Caco-2 (cell line): ENCODE measurements around the gene HCN3. TPM values are rescaled to one million over a fixed set of nuclear protein-coding genes. Genes with fewer than 3 reads are reported as not detected.

ENCODE experiments used
- BruUV-seq: library from RNA; stranded (reverse); fragments of 400-500 nt; replicated peaks from 2 replicates; lab custom pipeline; 2021; lab: Mats Ljungman, UMichigan
- CTCF ChIA-PET: fragments of 300-600 bp; sonication (Branson Sonifier 250); formaldehyde crosslinking; loops from one replicate; lab custom pipeline; 2022; ENCODE audit warnings: antibody characterized with exemption; lab: Charles Lee
- POLR2A ChIA-PET: fragments of 300-600 bp; sonication (Branson Sonifier 250); formaldehyde crosslinking; loops from one replicate; lab custom pipeline; 2022; ENCODE audit warnings: antibody characterized with exemption; lab: Charles Lee
- DNase-seq, 2 experiments: peaks; one replicate each; pipeline versions ENCODE4 v3.0.0 to v3.0.0-alpha.2; 2020 to 2022
- H3K27me3 ChIP-seq: replicated peaks from 2 replicates; pipeline ENCODE4 v1.6.0; 2011; ENCODE audit warnings: low read length; ENCODE audit not compliant: control insufficient read depth, insufficient read depth
- H3K36me3 ChIP-seq: 2 replicates; pipeline ENCODE4 v1.5.1; 2011; ENCODE audit warnings: low read length; ENCODE audit not compliant: control insufficient read depth, insufficient read depth
- H3K4me1 ChIP-seq: fragments of 250-450 bp; sonication (Bioruptor Pico); 2 replicates; pipeline ENCODE4 v1.5.1; 2020; ENCODE audit warnings: mild to moderate bottlenecking
- H3K4me3 ChIP-seq: 2 replicates; pipeline ENCODE4 v1.5.1; 2011; ENCODE audit warnings: low read depth, mild to moderate bottlenecking, control low read depth, low read length
- H3K9me3 ChIP-seq: fragments of 250-450 bp; sonication (Bioruptor Pico); 2 replicates; pipeline ENCODE4 v1.5.1; 2020; ENCODE audit warnings: mild to moderate bottlenecking, moderate library complexity
- H3K27ac Mint-ChIP-seq: one replicate; pipeline ENCODE4 v1.8.0; 2022; ENCODE audit warnings: mixed read lengths; ENCODE audit not compliant: unreplicated experiment
- H3K27me3 Mint-ChIP-seq: one replicate; pipeline ENCODE4 v1.8.0; 2022; ENCODE audit warnings: mixed read lengths; ENCODE audit not compliant: insufficient read depth, unreplicated experiment
- H3K36me3 Mint-ChIP-seq: one replicate; pipeline ENCODE4 v1.8.0; 2022; ENCODE audit warnings: mild to moderate bottlenecking, mixed read lengths; ENCODE audit not compliant: insufficient read depth, unreplicated experiment
- H3K4me1 Mint-ChIP-seq: one replicate; pipeline ENCODE4 v1.8.0; 2022; ENCODE audit warnings: low read depth, mixed read lengths; ENCODE audit not compliant: unreplicated experiment
- H3K4me3 Mint-ChIP-seq: one replicate; pipeline ENCODE4 v1.8.0; 2022; ENCODE audit warnings: mild to moderate bottlenecking, moderate library complexity, mixed read lengths; ENCODE audit not compliant: unreplicated experiment
- H3K9me3 Mint-ChIP-seq: one replicate; pipeline ENCODE4 v1.8.0; 2022; ENCODE audit warnings: mixed read lengths; ENCODE audit not compliant: unreplicated experiment
- CTCF ChIP-seq, 2 experiments: fragments of 200-600 bp in 1 of 2; IDR thresholded peaks; 1 replicate in 1 of 2; 2 replicates in 1 of 2; pipeline versions ENCODE4 v1.5.1 to v1.8.0; 2011 to 2022; ENCODE audit warnings: antibody characterized with exemption in 1 of 2, control low read depth in 1 of 2, inconsistent platforms in 1 of 2, low read depth in 1 of 2, low read length in 1 of 2, mild to moderate bottlenecking in 1 of 2, moderate library complexity in 1 of 2; ENCODE audit not compliant: insufficient read depth in 1 of 2, severe bottlenecking in 1 of 2, unreplicated experiment in 1 of 2
- intact Hi-C: fragments of 100-400 bp; cut with micrococcal nuclease; formaldehyde crosslinking; loops from one replicate; pipeline ENCODE4 v1.10.0; 2022; ENCODE audit not compliant: unreplicated experiment
- total RNA-seq: library from RNA; stranded (reverse); gene quantifications from 2 replicates; pipeline ENCODE4 v1.2.3, GENCODE V29; 2022

The HCN3 gene
- total RNA-seq, 1 experiment from 2014 or later = 8.8 TPM

GRCh38 chr1:155253208-155253607 is 24.1 kb upstream of the HCN3 start:
- DNase-seq = no peak
- H3K9me3 ChIP-seq = no peaks in the 10 kb centered on the region
- no peak overlapping the region for H3K27ac Mint-ChIP-seq
- no peaks in the 10 kb centered on the region for H3K27me3 ChIP-seq
- peaks cover 4% of the 10 kb centered on the region; the same call in 1 of the 2 replicates for H3K4me1 ChIP-seq
- peak overlapping the region; percentile 92 for H3K4me3 Mint-ChIP-seq
- intact Hi-C loops = no loop called here
- no peaks in the 10 kb centered on the region for H3K9me3 Mint-ChIP-seq
- peaks cover 15% of the 10 kb centered on the region for H3K36me3 Mint-ChIP-seq
- H3K36me3 ChIP-seq = no peaks in the 10 kb centered on the region
- no peaks in the 10 kb centered on the region for H3K27me3 Mint-ChIP-seq
- peaks cover 22% of the 10 kb centered on the region for H3K4me1 Mint-ChIP-seq
- POLR2A ChIA-PET = no interaction called here
- H3K4me3 ChIP-seq = no peak overlapping the region
- TF ChIP-seq CTCF (IDR thresholded peaks at IDR 0.05; ENCODE audit: insufficient read depth in 1 of 2, low read depth in 1 of 2, low read length in 1 of 2, severe bottlenecking in 1 of 2, unreplicated experiment in 1 of 2) = no peak
- CTCF ChIA-PET = no interaction called here
- BruUV-seq = no TSS peak

GRCh38 chr1:155253797-155254196 is 23.5 kb upstream of the HCN3 start:
- H3K27ac Mint-ChIP-seq = no peak overlapping the region
- no peak for DNase-seq
- peaks cover 21% of the 10 kb centered on the region for H3K36me3 Mint-ChIP-seq
- no TSS peak for BruUV-seq
- H3K27me3 Mint-ChIP-seq = no peaks in the 10 kb centered on the region
- H3K27me3 ChIP-seq = no peaks in the 10 kb centered on the region
- no peaks in the 10 kb centered on the region for H3K9me3 ChIP-seq
- peaks cover 22% of the 10 kb centered on the region for H3K4me1 Mint-ChIP-seq
- ChIA-PET POLR2A (no interaction called here), CTCF (no interaction called here)
- peaks cover 4% of the 10 kb centered on the region; the same call in 1 of the 2 replicates for H3K4me1 ChIP-seq
- no peak overlapping the region for H3K4me3 ChIP-seq
- H3K36me3 ChIP-seq = no peaks in the 10 kb centered on the region
- H3K9me3 Mint-ChIP-seq = no peaks in the 10 kb centered on the region
- intact Hi-C loops = no loop called here
- TF ChIP-seq CTCF (IDR thresholded peaks at IDR 0.05; ENCODE audit: insufficient read depth in 1 of 2, low read depth in 1 of 2, low read length in 1 of 2, severe bottlenecking in 1 of 2, unreplicated experiment in 1 of 2) = no peak
- peak overlapping the region; percentile 92 for H3K4me3 Mint-ChIP-seq

GRCh38 chr1:155254228-155254713 is 23.0 kb upstream of the HCN3 start:
- Histone ChIP-seq H3K4me3 (peak overlapping the region; percentile 52), H3K27me3 (no peaks in the 10 kb centered on the region), H3K36me3 (no peaks in the 10 kb centered on the region), H3K9me3 (no peaks in the 10 kb centered on the region), H3K4me1 (peaks cover 4% of the 10 kb centered on the region; the same call in 1 of the 2 replicates)
- CTCF ChIA-PET = no interaction called here
- peaks cover 22% of the 10 kb centered on the region for H3K4me1 Mint-ChIP-seq
- H3K9me3 Mint-ChIP-seq = no peaks in the 10 kb centered on the region
- no TSS peak for BruUV-seq
- intact Hi-C loops = no loop called here
- POLR2A ChIA-PET = no interaction called here
- TF ChIP-seq CTCF (IDR thresholded peaks at IDR 0.05; ENCODE audit: insufficient read depth in 1 of 2, low read depth in 1 of 2, low read length in 1 of 2, severe bottlenecking in 1 of 2, unreplicated experiment in 1 of 2) = no peak
- no peaks in the 10 kb centered on the region for H3K27me3 Mint-ChIP-seq
- H3K36me3 Mint-ChIP-seq = peaks cover 23% of the 10 kb centered on the region
- no peak overlapping the region for H3K27ac Mint-ChIP-seq
- H3K4me3 Mint-ChIP-seq = peak overlapping the region; percentile 92
- DNase-seq = no peak
